SK-N-DZ (cell line): ENCODE data around the gene RIC1.
A peak's percentile ranks its signal among the peaks of the same experiment; 100 is the strongest.
"Not testable (repeated sequence)": the region's sequence is repeated elsewhere in the genome, so short reads cannot be mapped to it uniquely, and the experiment has no call there.

Experiments
- DNase-seq: peaks from one replicate; pipeline ENCODE4 v3.0.0-alpha.2; 2015; ENCODE audit warnings: low spot score

The RIC1 gene

DNA sequence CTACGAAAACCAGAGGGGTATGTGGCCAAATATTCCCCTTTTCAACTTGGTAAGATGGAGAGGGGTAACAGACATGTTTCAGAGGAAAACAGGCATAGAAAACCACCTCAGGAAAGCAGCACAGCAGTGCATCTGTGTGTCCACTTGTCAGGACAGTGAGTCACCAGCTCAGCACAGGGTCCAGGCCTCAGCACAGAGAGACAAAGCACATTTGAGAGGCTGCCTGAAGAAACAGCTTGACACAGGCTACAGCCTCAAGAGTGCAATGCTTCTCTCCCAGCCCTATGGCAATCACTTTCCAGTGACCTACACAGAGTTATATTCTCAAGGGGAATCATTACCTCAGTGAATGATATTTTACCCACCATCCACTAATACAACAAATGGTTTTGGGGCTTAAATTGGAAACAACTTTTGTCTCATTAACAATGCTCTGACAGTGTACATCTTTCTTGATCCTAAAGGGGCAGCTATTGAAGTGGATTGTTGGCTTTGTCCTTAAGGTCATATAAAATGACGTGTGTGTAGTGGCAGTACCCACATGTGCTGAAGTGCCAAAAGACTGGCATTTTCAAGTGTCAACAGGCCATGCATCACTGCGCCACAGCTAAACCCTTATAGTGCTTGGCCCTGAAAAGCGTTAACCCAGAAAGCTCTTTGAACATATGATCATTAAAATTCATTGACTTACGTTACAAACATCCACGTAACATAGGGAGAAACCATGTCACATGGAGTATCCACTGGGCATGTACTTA is 157.6 kb downstream of the RIC1 start:
- DNase-seq, result no peak

DNA sequence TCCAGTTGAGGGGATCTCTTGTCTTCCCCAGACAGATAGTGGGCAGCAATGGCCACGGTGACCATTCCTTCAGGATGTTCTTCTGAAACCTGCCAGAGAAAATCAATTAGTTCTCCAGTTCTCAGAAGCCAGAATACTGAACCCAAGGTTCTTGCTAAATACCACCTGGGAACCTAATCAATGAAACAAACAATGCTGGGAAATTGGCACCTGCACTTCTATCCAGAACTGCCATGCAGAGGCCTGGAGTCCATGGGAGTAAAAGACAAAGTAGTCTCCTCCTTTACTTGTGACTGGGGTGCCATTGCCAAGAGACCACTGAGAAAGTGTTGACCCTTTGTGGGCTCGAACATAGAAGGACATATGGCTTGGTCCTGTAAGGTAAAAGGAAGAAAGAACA is 158.3 kb downstream of the RIC1 start:
- DNase-seq, result no peak

DNA sequence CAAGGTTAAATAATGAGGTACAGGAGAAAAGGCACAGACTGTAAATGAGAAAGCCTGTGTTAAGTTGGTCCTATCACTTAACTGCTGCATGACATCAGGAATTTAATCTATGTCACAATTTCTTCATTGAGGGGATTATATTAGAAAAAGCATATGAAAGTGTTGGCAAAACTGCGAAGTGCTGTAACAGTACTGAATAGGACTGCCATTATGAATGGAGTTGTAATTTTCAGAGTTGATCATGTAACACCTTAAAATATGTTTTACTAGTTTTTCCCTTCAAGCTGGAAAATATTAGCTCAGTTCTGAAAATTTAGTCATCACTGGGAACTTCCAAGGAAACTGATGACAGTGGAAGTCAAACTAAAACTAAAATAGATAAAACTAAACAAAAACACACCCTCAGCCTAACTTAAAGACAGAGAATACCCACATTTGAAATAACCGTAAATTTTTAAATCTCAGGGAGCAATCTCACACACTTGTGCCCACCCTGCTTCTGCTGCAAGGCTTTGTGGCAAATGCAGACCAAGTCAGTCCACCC is 158.9 kb downstream of the RIC1 start:
- no peak for DNase-seq

DNA sequence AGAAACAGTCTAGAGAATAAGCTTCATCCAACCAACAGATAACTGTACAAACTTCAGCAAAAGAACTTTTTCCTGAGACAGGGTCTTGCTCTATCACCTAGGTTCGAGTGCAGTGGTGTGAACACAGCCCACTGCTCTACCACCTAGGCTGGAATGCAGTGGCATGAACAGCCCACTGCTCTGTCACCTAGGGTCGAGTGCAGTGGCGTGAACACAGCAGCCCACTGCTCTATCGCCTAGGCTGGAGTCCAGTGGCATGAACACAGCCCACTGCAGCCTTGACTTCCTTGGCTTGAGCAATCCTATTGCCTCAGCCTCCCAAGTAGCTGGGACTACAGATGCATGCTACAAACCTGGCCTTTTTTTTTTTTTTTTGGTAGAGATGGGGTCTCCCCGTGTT is 160.6 kb downstream of the RIC1 start:
- DNase-seq, result no peak

DNA sequence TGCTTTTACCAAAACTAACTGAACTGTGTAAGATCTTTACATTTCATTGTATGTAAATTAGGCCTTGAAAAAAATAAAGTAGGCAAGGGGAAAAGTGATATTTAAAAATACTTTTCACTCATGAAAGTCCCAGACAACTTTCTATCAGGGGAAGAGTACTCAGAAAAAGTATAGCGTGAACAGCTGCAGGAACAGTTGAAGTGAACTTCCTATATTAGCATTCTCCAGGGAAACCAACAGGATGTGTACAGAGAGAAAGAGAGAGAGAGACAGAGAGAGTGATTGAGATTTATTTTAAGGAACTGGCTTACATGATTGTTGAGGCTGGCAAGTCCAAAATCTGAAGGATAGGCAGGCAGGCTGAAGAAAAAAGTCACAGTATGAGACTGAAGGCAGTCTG is 162.0 kb downstream of the RIC1 start:
- DNase-seq, result no peak

DNA sequence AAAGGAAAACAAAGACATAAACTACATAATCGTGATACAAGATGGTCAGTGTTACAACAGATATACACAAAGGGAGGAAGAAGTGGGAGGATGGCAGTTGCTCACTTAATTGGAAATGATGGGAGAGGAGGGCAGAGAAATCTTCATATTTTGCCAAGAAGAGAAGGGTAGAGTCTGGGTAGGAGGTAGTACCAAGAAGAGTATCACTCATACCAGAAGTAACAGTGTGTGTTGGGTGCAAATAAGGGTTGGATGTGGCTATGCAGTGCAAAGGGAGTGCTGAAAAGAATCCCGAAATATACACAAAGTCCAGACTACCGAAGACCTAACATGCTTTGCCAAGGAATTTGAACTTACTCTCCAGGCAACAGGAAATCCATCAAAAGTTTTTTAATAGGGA is 163.0 kb downstream of the RIC1 start:
- no peak for DNase-seq

DNA sequence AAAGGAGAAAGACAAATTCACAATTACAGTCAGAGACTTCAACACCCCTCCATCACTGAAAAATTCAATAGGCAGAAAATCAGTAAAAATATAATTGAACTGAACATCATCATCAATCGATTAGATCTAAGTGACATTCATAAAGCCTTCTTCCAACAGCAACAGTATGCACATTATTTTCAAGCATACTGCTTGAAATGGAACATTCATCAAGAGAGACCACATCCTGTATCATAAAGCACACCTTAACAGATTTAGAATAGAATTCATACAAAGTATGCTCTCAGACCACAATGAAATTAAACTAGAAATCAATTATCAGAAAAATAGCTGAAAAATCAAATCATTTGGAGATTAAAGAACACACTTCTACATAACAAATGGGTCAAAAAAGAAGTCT is 164.9 kb downstream of the RIC1 start:
- DNase-seq, result no peak

DNA sequence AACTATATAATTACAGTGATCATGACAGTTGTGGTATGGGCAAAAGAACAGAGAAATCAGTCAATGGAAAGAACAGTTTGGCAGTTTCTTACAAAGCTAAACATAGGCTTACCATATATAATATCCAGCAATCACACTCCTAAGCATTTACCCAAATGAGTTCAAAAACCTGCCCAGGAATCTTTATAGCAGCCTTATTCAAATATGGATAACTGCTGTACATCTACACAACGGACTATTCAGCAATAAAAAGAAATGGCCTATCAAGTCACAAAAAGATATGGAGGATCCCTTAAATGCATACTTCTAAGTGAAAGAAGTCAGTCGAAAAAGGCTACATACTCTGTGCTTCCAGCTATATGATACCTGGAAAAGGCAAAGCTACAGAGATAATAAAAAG is 167.4 kb downstream of the RIC1 start:
- no peak for DNase-seq

DNA sequence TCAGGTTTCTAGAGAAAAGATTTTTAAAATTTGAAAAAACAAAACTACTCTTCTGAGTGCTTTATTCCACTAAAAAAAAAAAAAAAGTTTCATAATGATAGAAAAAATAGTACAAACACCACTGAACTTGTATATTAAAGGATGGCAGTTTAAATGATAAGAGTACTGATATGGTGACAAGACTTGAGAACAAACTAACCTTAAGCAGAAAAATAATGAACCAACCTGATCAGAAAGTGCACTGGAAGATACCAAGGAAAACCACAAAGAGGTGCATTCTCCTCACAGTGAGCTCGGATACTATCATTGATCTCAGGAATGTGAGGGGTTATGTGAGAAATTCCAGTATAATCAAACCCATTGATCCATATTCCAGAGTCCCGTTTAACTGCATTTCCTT is 169.7 kb downstream of the RIC1 start:
- no peak for DNase-seq

DNA sequence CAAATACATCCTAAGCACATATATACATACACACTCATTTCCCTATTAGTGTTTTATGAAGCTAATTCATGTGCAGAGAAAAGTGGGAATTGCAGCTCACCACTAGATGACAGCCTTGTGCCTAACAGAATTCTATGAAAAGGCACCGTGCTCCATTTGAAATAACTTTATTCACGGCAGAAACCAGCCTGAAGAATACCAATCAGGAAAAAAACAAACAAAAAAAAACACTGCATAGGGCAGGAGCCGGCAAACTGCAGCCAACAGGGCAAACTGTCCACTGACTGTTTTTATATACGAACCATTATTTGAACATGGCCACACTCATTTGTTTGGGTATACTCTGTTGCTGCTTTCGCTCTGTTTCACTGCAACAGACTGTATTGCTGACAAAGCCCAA is 170.4 kb downstream of the RIC1 start:
- peak; percentile 0 for DNase-seq

DNA sequence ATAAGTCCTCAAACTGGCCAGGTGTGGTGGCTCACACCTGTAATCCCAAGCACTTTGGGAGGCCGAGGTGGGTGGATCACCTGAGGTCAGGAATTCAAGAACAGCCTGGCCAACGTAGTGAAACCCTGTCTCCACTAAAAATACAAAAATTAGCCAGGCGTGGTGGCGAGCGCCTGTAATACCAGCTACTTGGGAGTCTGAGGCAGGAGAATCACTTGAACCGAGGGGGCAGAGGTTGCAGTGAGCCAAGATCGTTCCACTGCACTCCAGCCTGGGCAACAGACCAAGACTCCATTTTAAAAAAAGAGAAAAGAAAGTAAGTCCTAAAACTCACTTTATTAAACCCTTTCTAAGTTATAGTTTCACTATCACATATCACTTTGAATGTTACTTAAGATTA is 171.5 kb downstream of the RIC1 start:
- not testable (repeated sequence) for DNase-seq

DNA sequence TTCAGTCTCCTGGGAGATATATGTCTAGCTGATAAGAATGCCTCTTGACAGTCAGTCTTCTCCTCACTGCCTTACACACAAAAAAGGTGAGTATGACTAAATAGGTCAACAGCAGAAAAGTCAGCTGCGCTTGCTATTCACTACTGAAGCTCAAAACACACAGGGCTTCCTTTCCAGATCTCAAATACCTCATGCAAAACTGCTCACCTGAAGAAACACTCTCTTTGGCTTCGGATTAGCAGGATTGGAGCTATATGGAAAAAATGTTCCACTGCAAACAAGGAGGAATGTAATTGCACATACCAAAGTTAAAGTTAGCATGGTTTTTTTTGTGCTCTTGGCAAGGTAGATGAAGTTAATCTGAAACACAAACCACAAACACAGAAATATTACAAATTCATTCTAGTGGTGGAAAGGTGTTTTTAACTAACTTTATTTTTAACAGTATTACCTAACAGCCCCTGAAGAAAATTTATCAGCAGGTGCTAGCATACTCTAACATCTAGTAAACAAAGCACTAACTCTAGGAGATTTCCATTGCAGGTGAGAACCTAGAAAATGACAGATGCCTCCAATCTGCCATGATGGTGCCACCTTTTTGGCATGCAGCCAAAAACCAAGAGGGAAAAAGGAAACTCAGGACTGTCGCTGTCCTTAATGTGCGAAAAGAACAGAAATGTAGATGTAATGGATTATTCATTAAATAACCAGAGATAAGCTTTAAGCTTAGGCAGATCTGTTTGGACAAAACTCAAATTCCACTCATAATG is 172.2 kb downstream of the RIC1 start:
- DNase-seq, result no peak

DNA sequence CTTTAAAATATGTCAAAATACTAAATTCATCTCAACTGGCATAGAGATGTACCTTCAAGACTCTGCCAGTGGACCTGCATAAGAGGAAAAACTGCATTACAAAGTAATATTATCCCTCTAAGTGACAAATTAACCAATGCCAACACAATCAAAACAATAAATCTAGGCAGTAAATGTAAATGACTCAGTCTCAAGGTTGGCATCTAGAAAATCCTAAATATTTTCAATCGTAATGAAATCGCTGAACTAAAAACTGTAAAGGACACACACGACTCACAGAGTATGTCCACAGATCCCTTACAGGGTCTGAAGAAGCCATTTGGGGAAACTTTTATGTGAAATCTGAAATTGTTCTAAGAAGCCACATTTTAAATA is 172.8 kb downstream of the RIC1 start:
- no peak for DNase-seq

DNA sequence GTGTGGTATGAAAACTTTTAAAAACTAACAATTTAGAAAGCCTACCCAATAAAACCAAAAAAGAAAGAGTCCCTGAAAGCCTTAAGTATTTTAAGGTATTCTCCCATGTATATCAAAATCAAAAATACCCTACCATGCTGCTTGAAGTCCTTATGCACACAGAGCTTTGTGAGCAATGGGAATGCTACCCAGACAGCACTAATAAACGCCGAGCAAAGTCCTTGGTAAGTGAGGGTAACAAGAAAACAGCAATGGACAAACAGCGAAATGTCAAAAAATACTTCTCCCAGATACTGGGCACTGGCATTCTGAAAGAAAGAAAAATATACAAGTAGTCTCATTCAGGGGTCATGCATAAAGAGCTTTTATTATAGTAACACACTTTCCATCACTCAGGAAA is 176.6 kb downstream of the RIC1 start:
- no peak for DNase-seq

DNA sequence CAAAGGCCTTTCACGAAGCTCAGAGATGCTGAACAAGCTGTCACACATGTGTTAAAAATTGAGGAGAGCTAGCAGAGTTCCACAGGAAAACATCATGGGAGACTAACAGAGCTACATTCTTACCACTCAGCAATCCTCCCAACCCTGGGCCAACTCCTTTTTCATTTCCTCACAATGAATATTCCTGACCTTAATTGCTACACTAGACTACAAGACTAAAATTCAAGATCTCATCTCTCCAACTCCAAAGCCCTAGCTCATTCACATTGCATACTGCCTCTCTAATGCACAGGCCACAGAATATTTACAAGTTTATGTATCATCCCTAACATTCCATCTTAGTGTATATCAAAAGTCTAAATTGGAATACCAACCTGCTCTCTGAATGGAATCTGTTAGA is 182.8 kb downstream of the RIC1 start:
- no peak for DNase-seq

DNA sequence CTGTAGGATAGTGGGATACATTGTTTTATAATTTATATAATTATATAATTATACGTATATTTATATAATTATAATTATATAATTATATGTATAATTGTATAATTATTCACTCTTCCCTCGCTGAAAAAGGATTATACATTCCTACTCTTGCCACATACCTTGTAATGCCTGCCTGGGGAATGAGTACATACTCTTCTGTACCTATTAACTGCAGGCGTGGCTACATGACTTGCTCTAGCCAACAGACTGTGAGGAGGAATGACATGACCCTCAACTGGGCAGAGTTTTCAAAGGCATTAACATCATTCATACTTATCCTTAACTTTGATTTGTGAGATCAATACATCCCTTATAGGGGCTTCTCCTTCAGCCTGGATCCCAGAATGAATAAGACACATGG is 184.9 kb downstream of the RIC1 start:
- no peak for DNase-seq

DNA sequence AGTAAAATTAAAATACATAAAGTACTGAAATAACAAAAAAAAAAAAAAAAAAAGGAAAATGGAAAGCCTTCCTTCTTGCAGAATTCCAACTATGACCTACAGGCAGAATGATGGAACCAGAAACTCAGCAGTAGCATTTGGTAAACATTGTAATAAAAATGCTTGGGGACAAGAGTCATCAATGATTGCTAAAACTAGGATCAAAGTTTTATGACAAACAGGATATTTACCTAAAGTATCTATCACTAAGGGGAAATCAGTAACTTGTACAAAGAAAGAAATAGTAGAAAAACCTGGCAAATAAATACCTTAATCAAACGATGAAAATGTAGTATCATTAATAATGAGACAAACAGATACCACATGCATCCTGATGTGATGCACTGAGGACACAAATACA is 186.6 kb downstream of the RIC1 start:
- DNase-seq, result no peak

DNA sequence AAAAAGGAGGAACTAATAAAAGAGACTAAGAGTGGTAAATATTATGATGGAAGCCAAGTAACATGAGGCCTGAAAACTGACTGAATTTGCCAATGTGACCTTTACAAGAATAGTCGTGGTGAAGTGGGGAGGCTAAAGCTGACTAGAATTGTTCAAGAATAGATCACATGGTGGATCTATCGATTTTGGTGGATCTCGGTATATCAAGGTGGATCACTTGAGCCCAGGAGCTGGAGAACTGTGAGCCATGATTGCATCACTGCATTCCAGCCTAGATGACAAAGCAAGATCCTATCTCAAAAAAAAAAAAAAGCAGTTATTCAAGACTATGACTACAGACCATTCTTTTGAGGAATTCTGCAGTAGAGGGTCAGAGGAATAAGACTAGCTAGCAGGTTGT is 189.0 kb downstream of the RIC1 start:
- no peak for DNase-seq

DNA sequence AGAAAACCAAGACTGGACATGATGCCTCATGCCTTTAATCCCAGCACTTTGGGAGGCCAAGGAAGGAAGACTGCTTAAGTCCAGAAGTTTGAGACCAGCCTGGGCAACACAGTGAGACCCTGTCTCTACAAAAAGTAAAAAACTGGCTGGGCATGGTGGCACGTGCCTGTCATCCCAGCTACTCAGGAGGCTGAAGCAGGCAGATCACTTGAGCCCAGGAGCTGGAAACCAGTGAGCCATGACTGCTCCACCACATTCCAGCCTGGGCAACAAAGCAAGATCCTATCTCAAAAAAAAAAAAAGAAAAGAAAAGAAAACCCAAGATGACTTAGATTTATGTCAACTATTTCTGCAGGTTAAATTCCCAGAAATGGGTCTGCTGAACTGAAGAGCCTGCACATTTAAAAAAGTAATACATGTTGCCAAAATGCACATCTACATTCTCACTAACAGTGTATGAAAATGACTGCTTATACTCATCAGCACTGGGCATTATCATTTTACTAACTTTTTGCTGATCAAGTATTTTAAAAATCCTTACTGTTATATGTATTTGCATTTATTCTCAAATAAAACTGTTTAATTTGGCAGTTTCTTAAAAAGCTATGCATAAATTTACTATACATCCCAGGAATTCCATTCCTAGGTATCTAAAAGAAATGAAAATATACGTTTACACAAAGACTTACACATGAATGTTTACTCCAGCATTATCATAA is 189.7 kb downstream of the RIC1 start:
- DNase-seq, result no peak

DNA sequence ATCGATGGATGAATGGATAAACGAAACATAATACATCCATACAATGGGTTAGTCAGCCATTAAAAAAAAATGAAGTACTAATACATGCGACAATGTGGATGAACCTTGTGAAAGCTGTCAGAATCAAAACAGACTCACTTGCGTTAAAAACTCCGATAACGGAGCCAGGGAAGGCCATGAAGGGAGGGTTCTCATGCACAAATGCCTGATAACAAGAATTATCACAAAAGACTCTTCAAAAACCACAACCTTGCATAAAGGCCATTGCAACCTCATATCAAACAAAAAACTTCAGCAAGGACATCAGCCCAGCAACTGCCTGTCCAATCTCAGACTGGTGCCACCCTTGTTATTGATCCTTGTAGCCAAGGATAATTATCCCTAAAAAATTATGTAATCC is 190.3 kb downstream of the RIC1 start:
- no peak for DNase-seq

DNA sequence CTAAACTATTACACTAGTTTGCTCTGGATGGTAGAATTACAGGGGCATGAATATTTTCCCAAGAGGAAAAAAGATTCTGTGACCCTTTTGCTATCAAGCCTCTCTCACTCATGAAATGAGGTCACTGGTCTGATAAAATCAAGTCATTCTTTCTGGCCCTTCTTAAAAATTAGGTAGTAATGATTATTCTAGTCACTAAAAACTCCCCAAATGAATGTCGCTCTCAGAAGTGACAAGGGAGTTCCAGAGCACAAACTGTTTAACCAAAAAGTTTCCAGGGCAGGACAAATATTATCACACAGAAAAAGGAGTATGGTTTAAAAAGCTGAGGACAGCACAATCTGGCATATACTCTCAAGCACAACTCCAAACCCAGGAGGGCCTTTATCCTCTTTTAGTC is 191.5 kb downstream of the RIC1 start:
- DNase-seq, result no peak

DNA sequence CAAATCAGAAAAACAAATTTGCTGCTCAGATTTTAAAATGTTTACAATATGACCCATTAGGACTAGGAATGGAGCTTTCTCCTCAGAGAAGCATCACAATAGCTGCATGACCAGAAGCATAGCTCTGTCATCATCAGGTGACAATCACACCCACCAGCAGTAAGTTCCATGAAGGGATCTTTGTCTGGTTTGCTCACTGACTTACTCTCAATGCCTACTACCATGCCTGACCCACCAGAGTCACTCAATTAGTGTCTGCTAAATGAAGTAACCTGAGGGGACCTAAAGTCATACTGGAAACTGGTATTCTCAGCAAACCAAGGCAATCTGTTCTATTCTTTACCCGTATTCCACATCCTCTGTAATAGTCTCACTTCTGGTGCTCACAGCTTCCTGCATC is 196.3 kb downstream of the RIC1 start:
- DNase-seq, result no peak
